Astrocyte of the cerebellum (primary cell): Measurements from ENCODE around the gene YPEL2.
A peak's percentile ranks its signal among the peaks of the same experiment; 100 is the strongest.

Source experiments
- DNase-seq: peaks from one replicate; pipeline ENCODE4 v3.0.0-alpha.2; 2011; ENCODE audit warnings: low read depth
- H3K4me3 ChIP-seq: 2 replicates; pipeline ENCODE4 v1.5.1; 2011; ENCODE audit warnings: mild to moderate bottlenecking, low read depth, low read length, moderate library complexity
- in situ Hi-C: cut with HindIII; loops from 2 replicates; pipeline ENCODE4 v1.10.0; 2017; ENCODE audit warnings: low sequenced_read_pairs
- TF ChIP-seq, protein P1 (sequence below): IDR thresholded peaks from 2 replicates; pipeline ENCODE4 v1.5.1; 2012; ENCODE audit warnings: low read length, low read depth, moderate library complexity, mild to moderate bottlenecking; ENCODE audit errors: missing control alignments

The YPEL2 gene

GRCh38 chr17:59437791-59438281 is 106.4 kb downstream of the YPEL2 start:
- in situ Hi-C loops: loop anchor here (10.0 kb wide), 1 partner anchor 57 kb away; no protein-coding TSS in a partner anchor
- TF ChIP-seq, protein P1, sequence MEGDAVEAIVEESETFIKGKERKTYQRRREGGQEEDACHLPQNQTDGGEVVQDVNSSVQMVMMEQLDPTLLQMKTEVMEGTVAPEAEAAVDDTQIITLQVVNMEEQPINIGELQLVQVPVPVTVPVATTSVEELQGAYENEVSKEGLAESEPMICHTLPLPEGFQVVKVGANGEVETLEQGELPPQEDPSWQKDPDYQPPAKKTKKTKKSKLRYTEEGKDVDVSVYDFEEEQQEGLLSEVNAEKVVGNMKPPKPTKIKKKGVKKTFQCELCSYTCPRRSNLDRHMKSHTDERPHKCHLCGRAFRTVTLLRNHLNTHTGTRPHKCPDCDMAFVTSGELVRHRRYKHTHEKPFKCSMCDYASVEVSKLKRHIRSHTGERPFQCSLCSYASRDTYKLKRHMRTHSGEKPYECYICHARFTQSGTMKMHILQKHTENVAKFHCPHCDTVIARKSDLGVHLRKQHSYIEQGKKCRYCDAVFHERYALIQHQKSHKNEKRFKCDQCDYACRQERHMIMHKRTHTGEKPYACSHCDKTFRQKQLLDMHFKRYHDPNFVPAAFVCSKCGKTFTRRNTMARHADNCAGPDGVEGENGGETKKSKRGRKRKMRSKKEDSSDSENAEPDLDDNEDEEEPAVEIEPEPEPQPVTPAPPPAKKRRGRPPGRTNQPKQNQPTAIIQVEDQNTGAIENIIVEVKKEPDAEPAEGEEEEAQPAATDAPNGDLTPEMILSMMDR: no peak
- no peak overlapping the region for H3K4me3 ChIP-seq
- no peak for DNase-seq

- in situ Hi-C loops: loop anchor here (10.0 kb wide), 1 partner anchor 56 kb away; no protein-coding TSS in a partner anchor
- TF ChIP-seq, protein P1: no peak
- no peak for DNase-seq
- no peak overlapping the region for H3K4me3 ChIP-seq
Measured at GRCh38 chr17:59439262-59439661, 107.8 kb downstream of the YPEL2 start.

DNA sequence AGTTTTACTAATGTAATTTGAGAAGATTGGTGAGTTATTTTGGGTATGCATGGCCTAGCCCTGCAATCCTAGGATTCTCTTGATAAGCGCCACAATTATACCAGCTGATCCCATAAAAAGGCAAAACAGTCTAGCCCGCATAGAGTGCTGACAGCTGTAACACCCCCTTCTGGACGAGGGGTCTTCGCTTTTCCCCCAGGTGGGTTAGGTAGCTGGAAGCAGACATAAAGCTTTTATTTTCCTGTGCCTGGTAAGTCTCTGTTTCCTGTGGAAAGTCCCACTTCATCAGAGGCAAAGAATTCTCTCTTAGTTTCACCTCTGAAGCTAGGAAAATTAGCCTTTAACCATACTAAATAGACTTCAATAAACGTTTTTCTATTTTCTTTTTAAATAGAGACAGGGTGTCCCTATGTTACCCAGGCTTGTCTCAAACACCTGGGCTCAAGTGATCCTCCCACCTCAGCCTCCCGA is 108.3 kb downstream of the YPEL2 start:
- TF ChIP-seq, protein P1: no peak
- in situ Hi-C loops: loop anchor here (10.0 kb wide), 1 partner anchor 55 kb away; no protein-coding TSS in a partner anchor
- no peak overlapping the region for H3K4me3 ChIP-seq
- DNase-seq: no peak

GRCh38 chr17:59440757-59441463 is 109.5 kb downstream of the YPEL2 start:
- in situ Hi-C loops: no loop called here
- no peak overlapping the region for H3K4me3 ChIP-seq

GRCh38 chr17:59441464-59442096 is 110.1 kb downstream of the YPEL2 start:
- H3K4me3 ChIP-seq: no peak overlapping the region
- TF ChIP-seq, protein P1: no peak
- DNase-seq: no peak
- in situ Hi-C loops: no loop called here

More at GRCh38 chr17:59440757-59441463, 109.5 kb downstream of the YPEL2 start:
- peak; percentile 85 for DNase-seq
- TF ChIP-seq, protein P1: peak; percentile 80

GRCh38 chr17:59443106-59443505 is 111.7 kb downstream of the YPEL2 start:
- TF ChIP-seq, protein P1: no peak
- in situ Hi-C loops: no loop called here
- no peak for DNase-seq
- no peak overlapping the region for H3K4me3 ChIP-seq
